HG03469 (cell line): ENCODE data around the gene PPARD.
"Not testable (repeated sequence)": the region's sequence is repeated elsewhere in the genome, so short reads cannot be mapped to it uniquely, and the experiment has no call there.

Experiments used
- ATAC-seq: cut with Tn5 transposase; IDR thresholded peaks from one replicate; pipeline ENCODE4 v1.9.1; 2021; ENCODE audit warnings: mild to moderate bottlenecking, moderate library complexity, moderate number of reproducible peaks; ENCODE audit not compliant: unreplicated experiment

Gene PPARD

GRCh38 chr6:35312076-35312800 lies 30.1 kb upstream of the PPARD start:
- no peak for ATAC-seq

GRCh38 chr6:35312807-35313206 lies 29.6 kb upstream of the PPARD start:
- no peak for ATAC-seq

DNA sequence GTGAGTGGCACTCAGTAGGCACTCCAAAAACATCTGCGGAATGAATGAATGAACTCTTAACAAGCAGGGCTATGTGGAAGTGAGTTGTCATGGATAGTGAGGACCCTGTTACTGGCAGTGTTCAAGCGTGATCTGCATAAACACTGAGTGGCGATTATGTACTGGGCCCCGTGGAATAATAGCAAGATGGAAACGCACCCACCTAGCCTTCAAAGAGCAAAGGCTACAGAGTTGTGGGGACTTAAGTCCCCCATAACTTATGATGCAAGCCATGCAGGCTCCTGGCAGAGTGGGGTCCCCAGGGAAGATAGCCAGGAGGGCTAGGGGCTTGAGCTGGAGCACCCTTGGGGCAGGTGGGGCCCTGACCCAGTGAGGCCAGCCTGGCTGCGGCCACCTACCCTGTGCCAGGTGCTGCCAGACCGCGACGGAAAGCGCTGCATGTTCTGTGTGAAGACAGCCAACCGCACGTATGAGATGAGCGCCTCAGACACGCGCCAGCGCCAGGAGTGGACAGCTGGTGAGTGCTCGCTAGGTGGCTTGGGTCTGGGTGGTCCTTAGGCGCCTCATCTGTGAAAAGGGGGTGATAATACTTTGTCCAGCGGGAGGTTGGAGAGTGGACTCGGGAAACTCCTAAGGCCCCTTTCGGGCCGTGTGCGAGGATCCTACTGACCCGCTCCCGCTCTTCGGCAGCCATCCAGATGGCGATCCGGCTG lies 24.7 kb upstream of the PPARD start:
- ATAC-seq: no peak

DNA sequence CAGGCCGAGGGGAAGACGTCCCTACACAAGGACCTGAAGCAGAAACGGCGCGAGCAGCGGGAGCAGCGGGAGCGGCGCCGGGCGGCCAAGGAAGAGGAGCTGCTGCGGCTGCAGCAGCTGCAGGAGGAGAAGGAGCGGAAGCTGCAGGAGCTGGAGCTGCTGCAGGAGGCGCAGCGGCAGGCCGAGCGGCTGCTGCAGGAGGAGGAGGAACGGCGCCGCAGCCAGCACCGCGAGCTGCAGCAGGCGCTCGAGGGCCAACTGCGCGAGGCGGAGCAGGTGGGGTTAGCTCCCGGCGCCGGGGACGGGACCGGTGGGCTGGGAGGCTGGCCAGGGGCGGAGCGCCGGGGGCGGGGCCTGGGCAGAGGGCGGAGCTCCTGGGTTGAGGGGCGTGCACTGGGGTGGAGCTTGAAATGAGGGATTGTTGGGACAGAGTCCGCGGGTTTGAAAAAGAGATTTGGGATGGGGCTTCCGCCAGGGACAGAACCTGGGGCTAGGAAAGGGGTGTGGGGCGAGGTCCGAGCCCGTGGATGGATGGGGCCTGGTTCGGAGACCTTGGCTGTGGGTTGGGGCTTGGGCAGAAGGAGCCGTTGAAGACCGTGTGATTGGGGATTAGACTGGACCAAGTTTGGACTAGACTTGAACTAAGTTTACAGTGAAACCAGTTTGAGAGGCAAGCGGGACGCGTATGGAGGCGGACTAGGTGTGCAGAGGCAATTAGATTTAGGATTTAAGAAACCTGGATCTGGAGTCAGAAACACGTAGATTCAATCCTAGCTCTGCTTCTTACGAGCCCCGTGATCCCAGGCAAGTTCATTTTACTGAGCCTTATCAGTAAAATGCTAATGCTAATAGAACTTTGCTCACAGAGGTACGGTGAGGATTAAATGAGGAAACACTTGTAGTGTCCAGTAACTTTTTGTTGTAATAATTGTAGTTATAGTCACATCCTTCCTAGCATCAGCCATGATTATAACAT lies 23.9 kb upstream of the PPARD start:
- ATAC-seq: no peak

DNA sequence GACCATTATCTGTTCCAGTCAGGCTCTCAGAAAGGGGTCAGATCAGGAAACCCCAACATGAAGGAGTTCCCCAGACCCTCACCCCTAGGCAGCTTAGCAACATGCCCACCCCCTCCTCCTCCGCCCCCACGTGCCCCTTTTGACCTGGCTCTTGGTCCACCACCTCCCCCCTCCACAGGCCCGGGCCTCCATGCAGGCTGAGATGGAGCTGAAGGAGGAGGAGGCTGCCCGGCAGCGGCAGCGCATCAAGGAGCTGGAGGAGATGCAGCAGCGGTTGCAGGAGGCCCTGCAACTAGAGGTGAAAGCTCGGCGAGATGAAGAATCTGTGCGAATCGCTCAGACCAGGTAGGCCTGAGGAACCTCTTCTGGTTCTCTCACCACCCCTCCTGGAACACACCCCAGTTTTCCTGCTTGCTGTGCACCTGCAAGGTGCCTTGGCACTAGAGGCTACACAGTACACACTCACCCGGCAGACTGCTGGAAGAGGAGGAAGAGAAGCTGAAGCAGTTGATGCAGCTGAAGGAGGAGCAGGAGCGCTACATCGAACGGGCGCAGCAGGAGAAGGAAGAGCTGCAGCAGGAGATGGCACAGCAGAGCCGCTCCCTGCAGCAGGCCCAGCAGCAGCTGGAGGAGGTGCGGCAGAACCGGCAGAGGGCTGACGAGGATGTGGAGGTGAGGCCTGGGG lies 22.9 kb upstream of the PPARD start:
- no peak for ATAC-seq

DNA sequence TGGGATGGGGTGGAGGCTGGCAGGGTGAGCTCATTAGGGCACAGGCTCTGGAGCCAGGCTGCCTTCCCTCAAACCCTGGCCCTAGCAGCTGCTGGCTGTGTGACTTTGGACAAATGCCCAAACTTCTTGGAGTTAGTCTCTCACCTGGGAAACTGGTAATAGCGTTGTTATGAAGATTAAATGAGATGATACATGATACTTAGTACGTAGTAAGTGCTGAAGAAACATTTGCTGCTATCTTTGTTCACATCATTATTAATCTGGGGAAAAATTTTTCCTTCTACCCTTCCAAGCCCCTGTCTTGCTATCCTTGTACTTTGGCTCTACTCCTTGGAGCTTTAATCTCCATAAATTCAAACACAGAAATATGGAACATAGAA lies 22.3 kb upstream of the PPARD start:
- ATAC-seq: no peak

- ATAC-seq: no peak
Measured at GRCh38 chr6:35321091-35321490, 21.3 kb upstream of the PPARD start.

- no peak for ATAC-seq
Measured at GRCh38 chr6:35327349-35328027, 14.9 kb upstream of the PPARD start.

DNA sequence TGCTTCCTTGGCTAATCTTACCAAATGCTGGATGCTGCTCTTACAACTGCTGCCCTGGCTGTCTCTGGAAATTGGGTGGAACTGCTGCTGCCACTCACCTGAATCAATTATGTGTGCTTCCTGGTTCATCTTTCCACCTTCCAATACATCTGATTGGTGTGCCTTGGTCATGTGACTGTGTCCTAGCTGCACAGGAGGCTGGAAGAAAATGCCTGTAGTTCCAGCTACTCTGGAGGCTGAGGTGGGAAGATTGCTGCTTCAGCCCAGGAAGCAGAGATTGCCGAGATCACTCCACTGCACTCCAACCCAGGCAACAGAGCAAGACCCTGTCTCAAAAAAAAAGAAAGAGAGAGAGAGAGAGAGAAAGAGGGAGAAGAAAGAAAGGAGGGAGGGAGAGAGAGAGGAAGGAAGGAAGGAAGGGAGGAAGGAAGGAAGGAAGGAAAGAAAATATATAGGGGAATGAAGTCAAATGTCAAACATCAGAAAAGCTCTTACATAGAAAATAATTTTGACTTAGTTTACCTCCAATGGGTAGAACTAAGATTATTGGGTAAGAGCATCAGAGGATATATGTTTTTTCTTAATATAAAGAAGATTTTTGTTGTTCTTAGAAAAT lies 14.1 kb upstream of the PPARD start:
- ATAC-seq: no peak

DNA sequence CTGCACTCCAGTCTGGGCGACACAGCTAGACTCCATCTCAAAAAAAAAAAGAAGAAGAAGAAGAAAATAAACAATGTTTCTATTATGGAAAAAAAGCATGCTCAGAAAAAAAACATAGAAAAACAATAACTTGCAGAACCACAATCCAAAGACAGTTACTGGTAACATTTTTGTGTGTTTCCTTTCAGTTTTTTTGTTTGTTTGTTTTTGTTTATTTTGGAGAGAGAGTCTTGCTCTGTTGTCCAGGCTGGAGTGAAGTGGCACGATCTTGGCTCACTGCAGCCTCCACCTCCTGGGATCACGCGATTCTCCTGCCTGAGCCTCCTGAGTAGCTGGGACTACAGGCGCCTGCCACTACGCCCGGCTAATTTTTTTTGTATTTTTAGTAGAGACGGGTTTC lies 13.4 kb upstream of the PPARD start:
- not testable (repeated sequence) for ATAC-seq

GRCh38 chr6:35330541-35331119 lies 11.7 kb upstream of the PPARD start:
- no peak for ATAC-seq

GRCh38 chr6:35332074-35332887 lies 10.1 kb upstream of the PPARD start:
- ATAC-seq: not testable (repeated sequence)

DNA sequence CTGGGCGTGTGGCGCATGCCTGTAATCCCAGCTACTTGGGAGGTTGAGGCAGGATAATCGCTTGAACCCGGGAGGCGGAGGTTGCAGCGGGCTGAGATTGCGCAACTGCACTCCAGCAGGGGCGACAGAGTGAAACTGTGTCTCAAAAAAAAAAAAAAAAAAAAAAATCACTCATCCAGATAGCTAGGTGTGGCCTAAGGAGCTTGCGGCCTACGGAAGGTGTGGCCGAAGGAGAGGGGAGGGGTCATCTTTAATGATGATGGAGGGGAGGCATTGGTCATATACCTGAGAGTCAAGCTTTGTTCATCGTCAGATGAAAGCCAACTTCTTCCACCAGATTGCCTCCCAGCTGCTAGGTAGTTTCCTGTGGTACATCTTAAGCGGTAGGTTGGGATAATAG lies 801 bp upstream of the PPARD start:
- no peak for ATAC-seq

DNA sequence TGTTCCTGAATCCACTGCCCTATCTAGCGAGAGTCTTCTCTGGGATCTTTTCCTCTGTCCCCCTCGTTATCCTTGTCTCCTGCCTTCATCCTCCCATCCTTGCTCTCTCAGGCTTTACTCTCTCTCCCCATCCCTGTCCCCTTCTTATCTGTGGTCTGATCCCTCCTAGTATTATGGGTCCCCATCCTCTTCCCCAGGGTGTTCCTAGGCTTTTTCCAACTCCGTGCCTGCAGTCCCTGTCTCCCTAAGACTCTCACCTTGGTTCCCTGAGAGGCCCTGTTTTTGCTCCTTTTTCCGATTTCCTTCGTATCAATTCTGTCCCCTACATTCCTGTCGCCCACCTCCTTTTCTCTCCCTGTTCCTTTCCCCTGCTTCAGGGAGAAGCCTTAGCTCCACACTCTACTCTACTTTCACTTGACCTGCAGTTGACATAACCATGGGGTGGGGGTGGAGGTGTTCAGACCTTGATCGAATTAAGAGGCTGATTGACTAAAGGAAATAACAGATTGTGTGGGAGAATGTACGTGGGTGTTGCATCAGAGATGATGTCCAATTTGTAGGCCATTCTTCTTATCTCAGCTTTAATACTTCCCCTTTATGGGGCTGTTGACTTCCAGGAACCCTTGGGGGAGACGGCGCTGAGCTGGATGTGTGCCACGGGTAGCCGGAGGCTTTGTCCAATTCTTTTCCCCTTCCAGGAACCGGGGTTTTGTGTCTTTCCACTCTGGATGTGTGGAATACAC lies 905 bp downstream of the PPARD start:
- ATAC-seq: no peak

- ATAC-seq: no peak
Measured at GRCh38 chr6:35343835-35344550, 1.6 kb downstream of the PPARD start.

DNA sequence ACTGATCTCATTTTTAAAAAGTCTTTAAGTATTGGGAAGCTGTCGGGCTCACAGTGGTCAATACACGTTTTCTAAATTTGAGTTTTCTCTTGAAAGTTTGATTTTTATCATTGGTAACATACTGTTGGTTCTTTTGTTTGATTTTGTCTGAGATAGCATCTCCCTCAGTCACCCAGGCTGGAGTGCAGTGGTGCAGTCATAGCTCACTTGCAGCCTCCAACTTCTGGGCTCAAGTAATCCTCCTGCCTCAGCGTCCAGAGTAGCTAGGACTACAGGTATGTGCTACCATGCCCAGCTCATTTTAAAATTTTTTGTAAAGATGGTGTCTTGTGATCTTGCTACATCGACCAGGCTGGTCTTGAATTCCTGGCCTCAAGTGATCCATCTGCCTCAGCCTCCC lies 9.1 kb downstream of the PPARD start:
- no peak for ATAC-seq

- no peak for ATAC-seq
Measured at GRCh38 chr6:35352735-35353134, 10.4 kb downstream of the PPARD start.
